ENCODE measurements around the gene EFNA2.
A peak's percentile ranks its signal among the peaks of the same experiment; 100 is the strongest.

- TF ChIP-seq CTCF (IDR thresholded peaks at IDR 0.05) = peak in 1 of 3 donors; percentile 19
- TF ChIP-seq POLR2A (IDR thresholded peaks at IDR 0.05) = peak; percentile 43
- TF ChIP-seq EP300 (IDR thresholded peaks at IDR 0.05) = peak; percentile 39
Measured at GRCh38 chr19:1269478-1270212, 16.0 kb upstream of the EFNA2 start.
